Suprapubic skin (tissue), 3 donors: ENCODE data around the gene EGLN3.

Experiments
- POLR2A ChIP-seq, 2 donors: fragments of 450-650 bp; IDR thresholded peaks; one replicate each; pipeline ENCODE4 v1.6.1; 2017; ENCODE audit warnings: antibody characterized with exemption in 2 of 2, mild to moderate bottlenecking in 2 of 2, moderate library complexity in 2 of 2
- TF ChIP-seq, protein P1 (sequence below), 2 donors: fragments of 200-600 bp in 1 of 2; fragments of 450-650 bp in 1 of 2; sonication (generic) in 1 of 2; IDR thresholded peaks; one replicate each; pipeline ENCODE4 v1.5.1; 2016 to 2019; ENCODE audit warnings: antibody characterized with exemption in 2 of 2, mild to moderate bottlenecking in 1 of 2, moderate library complexity in 1 of 2

DNA sequence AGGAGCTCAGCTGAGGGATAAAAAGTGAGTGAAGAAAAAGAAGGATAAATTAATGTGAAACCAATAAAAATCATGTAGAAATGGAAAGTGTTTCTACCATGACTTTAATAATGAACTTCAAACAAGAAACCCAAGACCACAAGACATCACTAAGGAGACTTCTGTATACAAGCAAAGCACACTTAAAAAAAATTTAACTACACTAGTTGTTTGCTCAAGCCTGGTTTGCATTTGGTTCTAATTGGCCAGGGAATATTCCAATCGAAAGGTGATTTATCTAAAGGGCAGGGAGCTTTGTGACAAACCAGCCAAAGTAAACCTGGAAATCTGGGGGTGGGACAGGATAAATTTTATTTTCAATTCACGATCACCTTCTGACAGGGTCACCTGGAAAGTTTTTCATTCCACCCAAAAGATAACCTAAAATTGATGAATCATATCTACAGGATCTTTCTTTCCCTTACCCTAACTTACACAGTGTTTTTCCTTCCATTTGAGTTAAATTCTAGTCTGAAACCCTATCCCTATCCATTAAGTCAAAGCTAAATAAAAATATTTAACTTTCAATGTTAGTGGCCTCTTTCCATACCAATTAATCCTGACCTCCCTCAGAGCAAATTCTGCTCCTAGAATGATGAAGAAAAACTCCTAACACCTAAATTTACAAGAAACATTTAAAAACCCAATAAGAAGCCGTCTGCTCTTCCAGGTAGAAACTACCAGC, 2.6 kb downstream of the EGLN3 start:
- TF ChIP-seq, protein P1, sequence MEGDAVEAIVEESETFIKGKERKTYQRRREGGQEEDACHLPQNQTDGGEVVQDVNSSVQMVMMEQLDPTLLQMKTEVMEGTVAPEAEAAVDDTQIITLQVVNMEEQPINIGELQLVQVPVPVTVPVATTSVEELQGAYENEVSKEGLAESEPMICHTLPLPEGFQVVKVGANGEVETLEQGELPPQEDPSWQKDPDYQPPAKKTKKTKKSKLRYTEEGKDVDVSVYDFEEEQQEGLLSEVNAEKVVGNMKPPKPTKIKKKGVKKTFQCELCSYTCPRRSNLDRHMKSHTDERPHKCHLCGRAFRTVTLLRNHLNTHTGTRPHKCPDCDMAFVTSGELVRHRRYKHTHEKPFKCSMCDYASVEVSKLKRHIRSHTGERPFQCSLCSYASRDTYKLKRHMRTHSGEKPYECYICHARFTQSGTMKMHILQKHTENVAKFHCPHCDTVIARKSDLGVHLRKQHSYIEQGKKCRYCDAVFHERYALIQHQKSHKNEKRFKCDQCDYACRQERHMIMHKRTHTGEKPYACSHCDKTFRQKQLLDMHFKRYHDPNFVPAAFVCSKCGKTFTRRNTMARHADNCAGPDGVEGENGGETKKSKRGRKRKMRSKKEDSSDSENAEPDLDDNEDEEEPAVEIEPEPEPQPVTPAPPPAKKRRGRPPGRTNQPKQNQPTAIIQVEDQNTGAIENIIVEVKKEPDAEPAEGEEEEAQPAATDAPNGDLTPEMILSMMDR (IDR thresholded peaks at IDR 0.05): no peak
- TF ChIP-seq POLR2A (IDR thresholded peaks at IDR 0.05): no peak
